WERI-Rb-1 (cell line): Measurements from ENCODE around the gene ULK1.

Experiments used
- DNase-seq: peaks from one replicate; pipeline ENCODE4 v3.0.0-alpha.2; 2020
- H3K27ac ChIP-seq: fragments of 250-450 bp; sonication (Bioruptor Pico); 2 replicates; pipeline ENCODE4 v1.5.1; 2020; ENCODE audit warnings: mild to moderate bottlenecking, moderate library complexity
- H3K27me3 ChIP-seq: fragments of 250-450 bp; sonication (Bioruptor Pico); 2 replicates; pipeline ENCODE4 v1.5.1; 2021; ENCODE audit warnings: mild to moderate bottlenecking, low read depth, moderate library complexity; ENCODE audit not compliant: insufficient read depth, severe bottlenecking
- H3K36me3 ChIP-seq: fragments of 250-450 bp; sonication (Bioruptor Pico); 2 replicates; pipeline ENCODE4 v1.5.1; 2020; ENCODE audit warnings: mild to moderate bottlenecking, moderate library complexity
- H3K4me3 ChIP-seq: 2 replicates; pipeline ENCODE4 v1.5.1; 2011; ENCODE audit warnings: low read depth, mild to moderate bottlenecking, control low read depth, low read length
- H3K9me3 ChIP-seq: fragments of 250-450 bp; sonication (Bioruptor Pico); 2 replicates; pipeline ENCODE4 v1.5.1; 2021; ENCODE audit warnings: mild to moderate bottlenecking, moderate library complexity; ENCODE audit not compliant: severe bottlenecking
- TF ChIP-seq, protein P1 (sequence below): IDR thresholded peaks from 2 replicates; pipeline ENCODE4 v1.5.1; 2011; ENCODE audit warnings: low read depth, mild to moderate bottlenecking, control low read depth, inconsistent platforms, low read length

The ULK1 gene

DNA sequence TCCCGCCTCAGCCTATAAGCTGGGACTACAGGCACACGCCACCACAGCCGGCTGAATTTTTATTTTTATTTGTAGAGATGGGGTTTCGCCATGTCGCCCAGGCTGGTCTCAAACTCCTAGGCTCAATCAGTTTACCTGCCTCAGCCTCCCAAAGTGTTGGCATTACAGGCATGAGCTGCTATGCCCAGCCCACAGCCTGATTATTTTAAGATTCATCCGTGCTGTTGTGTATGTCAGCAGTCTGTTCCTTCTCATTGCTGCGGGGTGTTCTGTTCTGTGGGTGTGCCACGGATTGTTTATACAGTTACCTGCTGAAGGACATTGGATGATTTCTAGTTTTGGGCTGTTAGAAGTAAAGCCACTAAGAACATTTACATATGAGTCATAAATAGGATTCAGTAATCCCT lies 45.7 kb downstream of the ULK1 start:
- H3K36me3 ChIP-seq = peaks cover 47% of the 10 kb centered on the region
- H3K4me3 ChIP-seq = no peak overlapping the region
- H3K27me3 ChIP-seq = no peaks in the 10 kb centered on the region
- no peak for DNase-seq
- no peak overlapping the region for H3K27ac ChIP-seq
- TF ChIP-seq, protein P1, sequence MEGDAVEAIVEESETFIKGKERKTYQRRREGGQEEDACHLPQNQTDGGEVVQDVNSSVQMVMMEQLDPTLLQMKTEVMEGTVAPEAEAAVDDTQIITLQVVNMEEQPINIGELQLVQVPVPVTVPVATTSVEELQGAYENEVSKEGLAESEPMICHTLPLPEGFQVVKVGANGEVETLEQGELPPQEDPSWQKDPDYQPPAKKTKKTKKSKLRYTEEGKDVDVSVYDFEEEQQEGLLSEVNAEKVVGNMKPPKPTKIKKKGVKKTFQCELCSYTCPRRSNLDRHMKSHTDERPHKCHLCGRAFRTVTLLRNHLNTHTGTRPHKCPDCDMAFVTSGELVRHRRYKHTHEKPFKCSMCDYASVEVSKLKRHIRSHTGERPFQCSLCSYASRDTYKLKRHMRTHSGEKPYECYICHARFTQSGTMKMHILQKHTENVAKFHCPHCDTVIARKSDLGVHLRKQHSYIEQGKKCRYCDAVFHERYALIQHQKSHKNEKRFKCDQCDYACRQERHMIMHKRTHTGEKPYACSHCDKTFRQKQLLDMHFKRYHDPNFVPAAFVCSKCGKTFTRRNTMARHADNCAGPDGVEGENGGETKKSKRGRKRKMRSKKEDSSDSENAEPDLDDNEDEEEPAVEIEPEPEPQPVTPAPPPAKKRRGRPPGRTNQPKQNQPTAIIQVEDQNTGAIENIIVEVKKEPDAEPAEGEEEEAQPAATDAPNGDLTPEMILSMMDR = no peak
- H3K9me3 ChIP-seq = no peaks in the 10 kb centered on the region

DNA sequence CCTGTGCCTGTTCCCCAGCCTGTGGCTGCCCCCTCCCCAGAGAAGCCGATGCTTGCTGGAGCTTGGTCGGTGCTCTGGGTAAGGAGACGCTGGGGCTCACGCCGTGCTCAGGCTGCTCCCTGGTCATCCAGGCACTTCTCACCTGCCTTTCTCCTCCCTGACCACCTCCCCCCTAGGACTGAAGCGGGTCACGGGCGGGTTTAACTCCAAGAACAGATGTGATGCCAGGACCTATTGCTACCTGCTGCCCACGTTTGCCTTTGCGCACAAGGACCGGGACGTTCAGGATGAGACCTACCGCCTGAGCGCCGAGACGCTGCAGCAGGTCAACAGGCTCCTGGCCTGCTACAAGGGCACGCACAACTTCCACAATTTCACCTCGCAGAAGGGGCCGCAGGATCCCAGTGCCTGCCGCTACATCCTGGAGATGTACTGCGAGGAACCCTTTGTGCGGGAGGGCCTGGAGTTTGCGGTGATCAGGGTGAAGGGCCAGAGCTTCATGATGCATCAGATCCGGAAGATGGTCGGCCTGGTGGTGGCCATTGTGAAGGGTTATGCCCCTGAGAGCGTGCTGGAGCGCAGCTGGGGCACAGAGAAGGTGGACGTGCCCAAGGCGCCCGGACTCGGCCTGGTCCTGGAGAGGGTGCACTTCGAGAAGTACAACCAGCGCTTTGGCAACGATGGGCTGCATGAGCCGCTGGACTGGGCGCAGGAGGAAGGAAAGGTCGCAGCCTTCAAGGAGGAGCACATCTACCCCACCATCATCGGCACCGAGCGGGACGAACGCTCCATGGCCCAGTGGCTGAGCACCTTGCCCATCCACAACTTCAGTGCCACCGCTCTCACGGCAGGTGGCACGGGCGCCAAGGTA lies 46.9 kb downstream of the ULK1 start:
- TF ChIP-seq, protein P1 = no peak
- Histone ChIP-seq H3K27me3 (no peaks in the 10 kb centered on the region), H3K36me3 (peaks cover 36% of the 10 kb centered on the region), H3K27ac (no peak overlapping the region), H3K9me3 (no peaks in the 10 kb centered on the region), H3K4me3 (no peak overlapping the region)
- no peak for DNase-seq

DNA sequence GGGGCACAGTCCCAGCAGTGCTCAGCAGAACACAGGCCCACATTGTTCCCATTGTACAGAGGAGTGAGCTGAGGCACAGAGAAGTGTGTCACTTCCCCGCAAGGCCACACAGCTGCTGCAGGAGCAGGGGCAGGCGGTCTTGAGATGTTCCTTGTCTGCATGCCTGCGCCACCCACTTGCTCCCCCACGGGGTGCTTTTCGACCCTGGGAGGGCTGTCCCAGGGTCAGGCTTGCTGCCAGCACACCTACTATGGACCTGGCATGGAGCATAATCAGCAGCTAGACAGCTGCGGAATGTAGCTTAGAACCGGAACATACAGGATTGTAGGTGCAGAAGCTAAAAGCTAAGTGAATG lies 47.5 kb downstream of the ULK1 start:
- TF ChIP-seq, protein P1 = no peak
- Histone ChIP-seq H3K4me3 (no peak overlapping the region), H3K36me3 (peaks cover 36% of the 10 kb centered on the region), H3K27ac (no peak overlapping the region), H3K27me3 (no peaks in the 10 kb centered on the region), H3K9me3 (no peaks in the 10 kb centered on the region)
- DNase-seq = no peak

DNA sequence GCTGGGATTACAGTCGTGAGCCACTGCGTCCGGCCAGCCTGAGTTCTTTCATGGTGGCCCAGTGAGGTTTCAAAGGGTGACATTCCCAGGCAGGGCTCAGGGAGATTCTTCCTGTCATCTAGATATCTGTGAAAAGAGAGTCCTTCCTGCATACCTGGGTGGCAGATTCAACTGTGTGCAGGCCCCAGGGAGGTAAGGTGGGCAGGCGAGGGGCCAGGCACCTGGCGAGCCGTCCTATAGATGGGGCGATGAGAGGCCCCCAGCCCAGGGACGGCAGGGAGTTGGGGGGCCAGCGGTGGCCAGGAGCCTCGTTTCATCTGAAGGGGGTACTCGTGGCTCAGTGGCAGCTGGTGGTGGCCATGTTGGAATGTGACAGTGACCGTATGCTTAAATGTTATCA lies 48.2 kb downstream of the ULK1 start:
- TF ChIP-seq, protein P1 = no peak
- no peaks in the 10 kb centered on the region for H3K9me3 ChIP-seq
- no peak for DNase-seq
- no peak overlapping the region for H3K27ac ChIP-seq
- H3K4me3 ChIP-seq = no peak overlapping the region
- no peaks in the 10 kb centered on the region for H3K27me3 ChIP-seq
- H3K36me3 ChIP-seq = peaks cover 36% of the 10 kb centered on the region

DNA sequence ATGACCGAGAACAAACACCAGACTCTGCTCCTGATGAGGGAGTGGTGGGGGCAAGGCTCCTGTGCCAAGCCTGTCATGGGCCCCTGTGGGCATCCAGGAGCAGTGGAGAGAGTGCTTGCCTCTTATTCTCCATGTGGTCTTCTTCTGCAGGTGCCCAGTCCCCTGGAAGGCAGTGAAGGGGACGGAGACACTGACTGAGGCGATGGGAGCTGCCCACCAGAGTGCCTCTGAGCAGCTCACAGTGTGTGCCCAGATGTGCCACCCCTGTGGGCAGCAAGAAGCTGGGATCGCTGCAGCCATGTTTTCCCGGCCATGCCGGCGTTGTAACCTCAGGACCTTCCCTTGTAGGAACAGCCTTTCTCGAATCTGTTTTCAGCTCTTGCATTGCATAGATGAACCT lies 49.0 kb downstream of the ULK1 start:
- no peak overlapping the region for H3K4me3 ChIP-seq
- peaks cover 36% of the 10 kb centered on the region for H3K36me3 ChIP-seq
- no peaks in the 10 kb centered on the region for H3K27me3 ChIP-seq
- TF ChIP-seq, protein P1 = no peak
- DNase-seq = no peak
- no peak overlapping the region for H3K27ac ChIP-seq
- no peaks in the 10 kb centered on the region for H3K9me3 ChIP-seq

DNA sequence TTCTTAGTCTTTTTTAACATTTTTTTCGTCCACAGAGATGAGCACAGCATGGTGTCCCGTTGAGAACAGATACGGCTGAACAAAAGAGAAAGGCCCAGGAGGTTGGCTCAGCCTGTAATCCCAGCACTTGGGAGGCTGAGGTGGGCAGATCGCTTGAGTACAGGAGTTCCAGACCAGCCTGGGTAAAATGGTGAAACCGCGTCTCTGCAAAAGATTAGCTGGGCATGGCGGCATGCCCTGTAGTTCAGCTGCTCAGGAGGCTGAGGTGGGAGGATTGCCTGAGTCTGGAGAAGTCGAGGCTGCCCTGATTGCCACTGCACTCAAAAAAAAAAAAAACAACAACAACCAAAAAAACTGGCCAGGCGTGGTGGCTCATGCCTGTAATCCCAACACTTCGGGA lies 49.5 kb downstream of the ULK1 start:
- no peak overlapping the region for H3K4me3 ChIP-seq
- H3K27ac ChIP-seq = no peak overlapping the region
- TF ChIP-seq, protein P1 = no peak
- H3K27me3 ChIP-seq = no peaks in the 10 kb centered on the region
- DNase-seq = no peak
- peaks cover 34% of the 10 kb centered on the region for H3K36me3 ChIP-seq
- H3K9me3 ChIP-seq = no peaks in the 10 kb centered on the region
